ENCODE measurements around the gene TREX2.

The TREX2 gene

DNA sequence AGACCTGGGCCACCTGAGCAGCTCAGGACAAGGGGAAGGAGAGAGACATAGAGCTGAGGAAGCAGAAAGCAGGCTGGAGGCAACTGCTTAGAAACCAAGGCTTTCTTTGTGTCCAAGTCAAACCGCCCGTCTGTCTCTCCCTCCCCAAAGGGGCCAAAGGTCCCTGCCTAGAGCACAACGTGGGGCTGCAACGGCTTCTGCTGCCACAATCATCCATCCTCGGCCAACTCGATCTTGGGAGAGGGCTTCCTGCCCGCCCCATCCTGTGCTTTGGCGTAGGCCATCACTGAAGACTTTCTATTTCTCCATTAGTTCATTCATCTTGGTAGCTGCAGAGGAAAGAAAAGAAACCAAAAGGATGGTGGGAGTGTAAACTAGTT, 1.7 kb upstream of the TREX2 start:
- no peaks in the 10 kb centered on the region for H3K9me3 ChIP-seq (ENCODE audit: control insufficient read depth, low read length)
- H3K4me3 ChIP-seq (ENCODE audit: low read depth, low read length) = no peak overlapping the region
- no peak overlapping the region for H3K4me2 ChIP-seq (ENCODE audit: low read length)
- H3K36me3 ChIP-seq (ENCODE audit: control insufficient read depth, insufficient read depth, low read length) = no peaks in the 10 kb centered on the region
- no peak overlapping the region for H3K9ac ChIP-seq
- no peaks in the 10 kb centered on the region for H3K79me2 ChIP-seq
- H3K27ac ChIP-seq = no peak overlapping the region
- no peaks in the 10 kb centered on the region for H3K27me3 ChIP-seq (ENCODE audit: control insufficient read depth, insufficient read depth, low read length)
- TF ChIP-seq, protein P1, sequence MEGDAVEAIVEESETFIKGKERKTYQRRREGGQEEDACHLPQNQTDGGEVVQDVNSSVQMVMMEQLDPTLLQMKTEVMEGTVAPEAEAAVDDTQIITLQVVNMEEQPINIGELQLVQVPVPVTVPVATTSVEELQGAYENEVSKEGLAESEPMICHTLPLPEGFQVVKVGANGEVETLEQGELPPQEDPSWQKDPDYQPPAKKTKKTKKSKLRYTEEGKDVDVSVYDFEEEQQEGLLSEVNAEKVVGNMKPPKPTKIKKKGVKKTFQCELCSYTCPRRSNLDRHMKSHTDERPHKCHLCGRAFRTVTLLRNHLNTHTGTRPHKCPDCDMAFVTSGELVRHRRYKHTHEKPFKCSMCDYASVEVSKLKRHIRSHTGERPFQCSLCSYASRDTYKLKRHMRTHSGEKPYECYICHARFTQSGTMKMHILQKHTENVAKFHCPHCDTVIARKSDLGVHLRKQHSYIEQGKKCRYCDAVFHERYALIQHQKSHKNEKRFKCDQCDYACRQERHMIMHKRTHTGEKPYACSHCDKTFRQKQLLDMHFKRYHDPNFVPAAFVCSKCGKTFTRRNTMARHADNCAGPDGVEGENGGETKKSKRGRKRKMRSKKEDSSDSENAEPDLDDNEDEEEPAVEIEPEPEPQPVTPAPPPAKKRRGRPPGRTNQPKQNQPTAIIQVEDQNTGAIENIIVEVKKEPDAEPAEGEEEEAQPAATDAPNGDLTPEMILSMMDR (IDR thresholded peaks at IDR 0.05) = no peak
- no peaks in the 10 kb centered on the region for H3K4me1 ChIP-seq
- H2AFZ ChIP-seq = no peak overlapping the region

DNA sequence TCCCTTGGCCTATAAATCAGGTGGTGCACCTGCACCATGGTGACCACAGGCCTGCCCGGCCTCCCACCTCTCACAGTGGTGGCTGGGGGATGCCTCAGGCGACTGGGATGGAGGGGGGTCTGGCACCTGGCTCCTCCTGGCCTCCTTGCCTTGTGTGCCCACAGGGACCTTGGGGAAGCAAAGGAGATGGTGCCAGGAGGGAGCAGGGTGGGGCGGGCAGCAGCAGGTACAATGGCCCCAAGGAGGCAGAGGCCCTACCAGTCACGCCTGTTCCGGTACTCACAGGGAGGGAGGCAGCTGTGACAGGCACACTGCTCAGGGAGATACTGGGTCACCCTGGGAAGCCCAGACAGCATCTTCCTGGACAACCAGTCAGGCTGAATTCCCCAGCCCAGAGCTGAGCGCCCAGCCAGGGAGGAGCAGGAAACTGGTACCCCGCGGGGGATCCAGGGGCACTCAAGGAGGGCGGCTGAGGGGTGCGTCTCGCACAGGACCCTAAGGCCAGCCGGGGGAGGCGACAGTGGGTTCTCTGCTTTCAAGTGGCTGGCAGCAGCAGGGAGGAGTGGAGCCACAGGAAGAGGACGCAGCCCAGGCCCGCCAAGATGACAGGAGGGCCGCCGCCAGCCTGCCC, 1.2 kb upstream of the TREX2 start:
- TF ChIP-seq, protein P1 (IDR thresholded peaks at IDR 0.05) = no peak
- Histone ChIP-seq H3K4me2 (ENCODE audit: low read length) (no peak overlapping the region), H3K9me3 (ENCODE audit: control insufficient read depth, low read length) (no peaks in the 10 kb centered on the region), H3K27me3 (ENCODE audit: control insufficient read depth, insufficient read depth, low read length) (no peaks in the 10 kb centered on the region), H3K4me3 (ENCODE audit: low read depth, low read length) (no peak overlapping the region), H3K27ac (no peak overlapping the region), H3K4me1 (no peaks in the 10 kb centered on the region), H3K79me2 (no peaks in the 10 kb centered on the region), H3K9ac (no peak overlapping the region), H2AFZ (no peak overlapping the region), H3K36me3 (ENCODE audit: control insufficient read depth, insufficient read depth, low read length) (no peaks in the 10 kb centered on the region)

DNA sequence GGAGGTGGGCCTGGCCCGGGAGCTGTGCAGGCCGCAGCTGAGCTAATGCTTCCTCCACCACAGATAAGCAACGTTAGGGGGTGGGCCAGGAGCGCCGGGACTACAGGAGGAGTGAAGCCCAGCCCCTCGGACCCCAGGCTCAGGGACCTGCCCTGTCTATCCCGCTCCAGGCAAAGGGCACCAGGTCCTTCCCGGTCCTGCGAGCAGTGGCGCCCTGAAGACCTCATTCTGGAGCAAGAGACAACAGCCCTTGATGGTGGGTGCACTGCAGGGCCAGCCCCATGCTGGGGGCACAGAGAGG, 730 bp upstream of the TREX2 start:
- H3K27me3 ChIP-seq (ENCODE audit: control insufficient read depth, insufficient read depth, low read length) = no peaks in the 10 kb centered on the region
- no peak overlapping the region for H3K9ac ChIP-seq
- no peak overlapping the region for H2AFZ ChIP-seq
- H3K4me2 ChIP-seq (ENCODE audit: low read length) = no peak overlapping the region
- no peaks in the 10 kb centered on the region for H3K4me1 ChIP-seq
- H3K36me3 ChIP-seq (ENCODE audit: control insufficient read depth, insufficient read depth, low read length) = no peaks in the 10 kb centered on the region
- no peak overlapping the region for H3K4me3 ChIP-seq (ENCODE audit: low read depth, low read length)
- no peaks in the 10 kb centered on the region for H3K9me3 ChIP-seq (ENCODE audit: control insufficient read depth, low read length)
- no peaks in the 10 kb centered on the region for H3K79me2 ChIP-seq
- TF ChIP-seq, protein P1 (IDR thresholded peaks at IDR 0.05) = no peak
- no peak overlapping the region for H3K27ac ChIP-seq

DNA sequence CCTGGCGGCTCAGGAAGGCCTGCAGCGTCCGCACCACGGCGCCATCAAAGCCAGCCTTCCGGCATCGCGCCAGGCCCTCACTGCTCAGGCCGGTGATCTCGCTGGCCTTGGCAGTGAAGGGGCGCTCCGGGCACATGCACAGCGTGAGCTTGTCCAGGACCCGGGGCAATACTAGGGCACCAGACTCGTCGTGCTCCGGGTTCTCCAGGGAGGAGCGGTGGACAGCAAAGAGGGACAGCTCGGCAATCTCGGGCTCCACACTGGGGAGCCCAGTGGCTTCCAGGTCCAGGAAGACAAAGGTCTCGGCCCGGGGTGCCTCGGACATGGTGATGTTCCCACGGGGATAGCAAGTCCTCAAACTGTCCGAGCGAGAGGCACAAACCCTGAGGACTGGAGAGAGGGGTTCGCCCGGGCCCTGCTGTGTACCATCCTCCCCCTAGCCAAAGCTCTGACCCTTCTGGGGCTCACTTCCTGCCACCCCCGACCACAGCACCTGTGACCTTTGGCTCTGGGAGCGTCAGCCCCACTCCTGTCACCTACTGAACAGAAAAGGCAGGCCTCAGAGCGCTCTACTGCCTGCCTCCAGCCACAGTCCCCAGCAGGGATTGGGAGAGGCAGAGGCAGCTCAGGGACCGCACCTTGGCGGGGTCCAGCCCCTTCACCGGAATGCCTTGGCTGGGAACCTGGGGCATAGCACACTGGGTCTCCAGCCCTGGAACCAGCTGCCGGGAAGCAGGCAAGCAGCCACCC, 575 bp downstream of the TREX2 start:
- no peak overlapping the region for H3K27ac ChIP-seq
- H2AFZ ChIP-seq = no peak overlapping the region
- H3K9ac ChIP-seq = no peak overlapping the region
- H3K4me3 ChIP-seq (ENCODE audit: low read depth, low read length) = no peak overlapping the region
- no peaks in the 10 kb centered on the region for H3K9me3 ChIP-seq (ENCODE audit: control insufficient read depth, low read length)
- no peaks in the 10 kb centered on the region for H3K36me3 ChIP-seq (ENCODE audit: control insufficient read depth, insufficient read depth, low read length)
- H3K4me1 ChIP-seq = no peaks in the 10 kb centered on the region
- no peak overlapping the region for H3K4me2 ChIP-seq (ENCODE audit: low read length)
- TF ChIP-seq, protein P1 (IDR thresholded peaks at IDR 0.05) = no peak
- no peaks in the 10 kb centered on the region for H3K79me2 ChIP-seq
- no peaks in the 10 kb centered on the region for H3K27me3 ChIP-seq (ENCODE audit: control insufficient read depth, insufficient read depth, low read length)
